Keratinocyte (primary cell): ENCODE results near the gene SEC24C.

Source experiments
- EZH2 ChIP-seq: IDR thresholded peaks from one replicate; pipeline ENCODE4 v1.6.1; 2012; ENCODE audit warnings: inconsistent platforms, mild to moderate bottlenecking, low read length, moderate library complexity
- TF ChIP-seq, protein P1 (sequence below), 3 experiments: IDR thresholded peaks in 1 of 3; conservative IDR thresholded peaks in 1 of 3; optimal IDR thresholded peaks in 1 of 3; 2 replicates in 2 of 3; 3 replicates in 1 of 3; pipeline versions ENCODE3 to v1.5.1; 2011; ENCODE audit warnings: low read length in 3 of 3, mild to moderate bottlenecking in 3 of 3, moderate library complexity in 2 of 3, control low read depth in 1 of 3, inconsistent platforms in 1 of 3; ENCODE audit not compliant: insufficient read depth in 2 of 3; ENCODE audit errors: extremely low read depth in 1 of 3

DNA sequence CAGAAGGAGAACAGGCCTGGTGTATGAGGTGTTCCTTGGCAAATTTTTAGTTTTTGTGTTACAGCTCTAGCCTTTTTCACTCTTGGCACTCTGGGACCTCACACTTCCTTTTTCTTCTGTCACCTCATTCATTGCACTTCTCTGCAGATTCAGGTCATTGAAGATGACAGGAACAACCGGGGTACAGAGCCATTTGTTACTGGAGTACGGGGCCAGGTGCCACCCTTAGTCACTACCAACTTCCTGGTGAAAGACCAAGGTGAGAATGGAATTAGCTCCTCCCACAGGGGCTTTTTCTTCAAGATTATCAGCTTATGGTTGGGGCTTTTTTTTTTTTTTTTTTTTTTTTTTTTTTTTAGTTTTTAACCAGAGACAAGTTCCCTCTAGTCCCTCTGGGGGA lies 19.2 kb downstream of the SEC24C start:
- TF ChIP-seq, protein P1, sequence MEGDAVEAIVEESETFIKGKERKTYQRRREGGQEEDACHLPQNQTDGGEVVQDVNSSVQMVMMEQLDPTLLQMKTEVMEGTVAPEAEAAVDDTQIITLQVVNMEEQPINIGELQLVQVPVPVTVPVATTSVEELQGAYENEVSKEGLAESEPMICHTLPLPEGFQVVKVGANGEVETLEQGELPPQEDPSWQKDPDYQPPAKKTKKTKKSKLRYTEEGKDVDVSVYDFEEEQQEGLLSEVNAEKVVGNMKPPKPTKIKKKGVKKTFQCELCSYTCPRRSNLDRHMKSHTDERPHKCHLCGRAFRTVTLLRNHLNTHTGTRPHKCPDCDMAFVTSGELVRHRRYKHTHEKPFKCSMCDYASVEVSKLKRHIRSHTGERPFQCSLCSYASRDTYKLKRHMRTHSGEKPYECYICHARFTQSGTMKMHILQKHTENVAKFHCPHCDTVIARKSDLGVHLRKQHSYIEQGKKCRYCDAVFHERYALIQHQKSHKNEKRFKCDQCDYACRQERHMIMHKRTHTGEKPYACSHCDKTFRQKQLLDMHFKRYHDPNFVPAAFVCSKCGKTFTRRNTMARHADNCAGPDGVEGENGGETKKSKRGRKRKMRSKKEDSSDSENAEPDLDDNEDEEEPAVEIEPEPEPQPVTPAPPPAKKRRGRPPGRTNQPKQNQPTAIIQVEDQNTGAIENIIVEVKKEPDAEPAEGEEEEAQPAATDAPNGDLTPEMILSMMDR (optimal IDR thresholded peaks at IDR 0.05 in 1 of 3, IDR thresholded peaks at IDR 0.05 in 1 of 3, conservative IDR thresholded peaks at IDR 0.05 in 1 of 3; ENCODE audit: extremely low read depth in 1 of 3, insufficient read depth in 2 of 3, low read length in 3 of 3) = no peak
- no peak for TF ChIP-seq EZH2
